Loucy (cell line): ENCODE data around the gene LHCGR.

Source experiments
- EZH2phosphoT487 ChIP-seq: fragments of 200-600 bp; IDR thresholded peaks from 2 replicates; pipeline ENCODE4 v1.6.1; 2018; ENCODE audit warnings: antibody characterized with exemption, mild to moderate bottlenecking, moderate library complexity, borderline replicate concordance
- TF ChIP-seq, protein P1 (sequence below): fragments of 200-600 bp; sonication (generic); conservative IDR thresholded peaks from 2 replicates; pipeline ENCODE4 v1.5.1; 2014; ENCODE audit warnings: mild to moderate bottlenecking, antibody characterized with exemption, low read length

DNA sequence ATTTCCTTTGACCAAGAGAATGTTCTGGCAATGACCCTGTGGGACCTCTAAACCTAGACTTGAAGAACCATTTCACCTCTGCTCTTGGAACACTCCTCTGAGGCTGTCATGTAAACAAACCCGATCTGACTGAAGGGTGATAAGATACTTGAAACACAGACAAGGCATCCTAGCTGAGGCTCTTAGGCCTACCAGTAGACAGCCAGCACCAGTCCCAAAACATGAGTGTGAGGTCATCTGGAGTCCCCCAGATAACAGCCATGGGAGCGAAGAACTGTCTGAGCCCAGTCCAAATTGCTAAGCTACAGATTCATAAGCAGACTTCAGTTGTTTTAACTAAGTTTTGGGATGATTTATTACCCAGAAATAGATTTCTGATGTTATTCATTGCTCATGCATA, 39.5 kb upstream of the LHCGR start:
- TF ChIP-seq, protein P1, sequence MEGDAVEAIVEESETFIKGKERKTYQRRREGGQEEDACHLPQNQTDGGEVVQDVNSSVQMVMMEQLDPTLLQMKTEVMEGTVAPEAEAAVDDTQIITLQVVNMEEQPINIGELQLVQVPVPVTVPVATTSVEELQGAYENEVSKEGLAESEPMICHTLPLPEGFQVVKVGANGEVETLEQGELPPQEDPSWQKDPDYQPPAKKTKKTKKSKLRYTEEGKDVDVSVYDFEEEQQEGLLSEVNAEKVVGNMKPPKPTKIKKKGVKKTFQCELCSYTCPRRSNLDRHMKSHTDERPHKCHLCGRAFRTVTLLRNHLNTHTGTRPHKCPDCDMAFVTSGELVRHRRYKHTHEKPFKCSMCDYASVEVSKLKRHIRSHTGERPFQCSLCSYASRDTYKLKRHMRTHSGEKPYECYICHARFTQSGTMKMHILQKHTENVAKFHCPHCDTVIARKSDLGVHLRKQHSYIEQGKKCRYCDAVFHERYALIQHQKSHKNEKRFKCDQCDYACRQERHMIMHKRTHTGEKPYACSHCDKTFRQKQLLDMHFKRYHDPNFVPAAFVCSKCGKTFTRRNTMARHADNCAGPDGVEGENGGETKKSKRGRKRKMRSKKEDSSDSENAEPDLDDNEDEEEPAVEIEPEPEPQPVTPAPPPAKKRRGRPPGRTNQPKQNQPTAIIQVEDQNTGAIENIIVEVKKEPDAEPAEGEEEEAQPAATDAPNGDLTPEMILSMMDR, result no peak
- TF ChIP-seq EZH2phosphoT487, result no peak
